ENCODE measurements around the gene ATXN8OS.

DNA sequence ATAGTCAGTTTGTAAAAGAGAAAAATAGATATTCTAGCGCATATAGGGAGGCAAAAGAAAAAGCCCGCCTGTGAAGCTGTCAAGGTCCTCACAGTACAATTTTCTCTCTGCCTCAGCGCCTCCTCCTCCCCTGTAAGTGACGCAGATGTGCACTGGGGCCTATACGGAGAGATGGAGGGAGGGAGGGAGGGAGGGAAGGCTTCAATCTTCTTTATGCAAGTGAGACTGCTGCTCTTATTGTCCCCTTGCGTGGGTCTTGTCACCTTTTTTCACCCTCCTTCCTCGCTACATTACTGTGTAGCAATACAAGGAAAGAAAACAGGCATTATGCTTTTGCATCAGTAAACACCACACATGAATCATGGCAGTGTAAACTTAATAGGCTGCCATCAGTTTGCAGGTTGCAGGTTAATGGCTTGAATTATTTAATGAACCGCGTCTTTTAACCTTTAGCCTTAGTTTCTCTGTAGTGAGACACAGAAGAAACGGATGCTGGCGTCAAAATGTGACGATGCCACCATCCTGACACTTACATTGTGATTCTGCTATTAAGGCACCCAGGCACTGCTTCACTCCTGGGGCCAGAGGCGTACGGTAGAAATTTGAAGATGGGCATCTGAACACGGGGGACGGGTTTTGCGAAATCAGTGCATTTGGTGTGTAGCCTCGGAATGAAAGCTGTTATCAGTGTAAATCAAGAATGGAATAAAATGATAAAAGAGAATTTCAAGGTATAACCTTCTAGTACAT is 905 bp downstream of the ATXN8OS start, which contains the start of gene KLHL1:
- TF ChIP-seq POLR2A (IDR thresholded peaks at IDR 0.05; ENCODE audit: borderline replicate concordance, extremely low read depth, insufficient read depth, insufficient read length) = no peak
- TF ChIP-seq, protein P1, sequence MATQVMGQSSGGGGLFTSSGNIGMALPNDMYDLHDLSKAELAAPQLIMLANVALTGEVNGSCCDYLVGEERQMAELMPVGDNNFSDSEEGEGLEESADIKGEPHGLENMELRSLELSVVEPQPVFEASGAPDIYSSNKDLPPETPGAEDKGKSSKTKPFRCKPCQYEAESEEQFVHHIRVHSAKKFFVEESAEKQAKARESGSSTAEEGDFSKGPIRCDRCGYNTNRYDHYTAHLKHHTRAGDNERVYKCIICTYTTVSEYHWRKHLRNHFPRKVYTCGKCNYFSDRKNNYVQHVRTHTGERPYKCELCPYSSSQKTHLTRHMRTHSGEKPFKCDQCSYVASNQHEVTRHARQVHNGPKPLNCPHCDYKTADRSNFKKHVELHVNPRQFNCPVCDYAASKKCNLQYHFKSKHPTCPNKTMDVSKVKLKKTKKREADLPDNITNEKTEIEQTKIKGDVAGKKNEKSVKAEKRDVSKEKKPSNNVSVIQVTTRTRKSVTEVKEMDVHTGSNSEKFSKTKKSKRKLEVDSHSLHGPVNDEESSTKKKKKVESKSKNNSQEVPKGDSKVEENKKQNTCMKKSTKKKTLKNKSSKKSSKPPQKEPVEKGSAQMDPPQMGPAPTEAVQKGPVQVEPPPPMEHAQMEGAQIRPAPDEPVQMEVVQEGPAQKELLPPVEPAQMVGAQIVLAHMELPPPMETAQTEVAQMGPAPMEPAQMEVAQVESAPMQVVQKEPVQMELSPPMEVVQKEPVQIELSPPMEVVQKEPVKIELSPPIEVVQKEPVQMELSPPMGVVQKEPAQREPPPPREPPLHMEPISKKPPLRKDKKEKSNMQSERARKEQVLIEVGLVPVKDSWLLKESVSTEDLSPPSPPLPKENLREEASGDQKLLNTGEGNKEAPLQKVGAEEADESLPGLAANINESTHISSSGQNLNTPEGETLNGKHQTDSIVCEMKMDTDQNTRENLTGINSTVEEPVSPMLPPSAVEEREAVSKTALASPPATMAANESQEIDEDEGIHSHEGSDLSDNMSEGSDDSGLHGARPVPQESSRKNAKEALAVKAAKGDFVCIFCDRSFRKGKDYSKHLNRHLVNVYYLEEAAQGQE (IDR thresholded peaks at IDR 0.05; ENCODE audit: low read depth) = no peak
- TF ChIP-seq SP1 (IDR thresholded peaks at IDR 0.05; ENCODE audit: low read depth) = no peak
- no peak for TF ChIP-seq CTCF (IDR thresholded peaks at IDR 0.05 in 2 of 3, conservative IDR thresholded peaks at IDR 0.05 in 1 of 3; ENCODE audit: borderline replicate concordance in 1 of 3, insufficient read depth in 1 of 3, low read depth in 2 of 3, low read length in 2 of 3)
- TF ChIP-seq, protein P2, sequence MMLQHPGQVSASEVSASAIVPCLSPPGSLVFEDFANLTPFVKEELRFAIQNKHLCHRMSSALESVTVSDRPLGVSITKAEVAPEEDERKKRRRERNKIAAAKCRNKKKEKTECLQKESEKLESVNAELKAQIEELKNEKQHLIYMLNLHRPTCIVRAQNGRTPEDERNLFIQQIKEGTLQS (IDR thresholded peaks at IDR 0.05) = no peak
- TF ChIP-seq EZH2 (IDR thresholded peaks at IDR 0.05) = no peak
- TF ChIP-seq FOSL1 (IDR thresholded peaks at IDR 0.05; ENCODE audit: low read depth) = no peak

All from HCT116 (cell line).